ENCODE results near the gene LRRC27. TPM values are rescaled to one million over a fixed set of nuclear protein-coding genes. Genes with fewer than 3 reads are reported as not detected.

Gene LRRC27
- total and polyA plus RNA-seq, 2 donors (not counting 1 experiment from before 2014, with no cell fraction given): 23.6 to 25.6 TPM

DNA sequence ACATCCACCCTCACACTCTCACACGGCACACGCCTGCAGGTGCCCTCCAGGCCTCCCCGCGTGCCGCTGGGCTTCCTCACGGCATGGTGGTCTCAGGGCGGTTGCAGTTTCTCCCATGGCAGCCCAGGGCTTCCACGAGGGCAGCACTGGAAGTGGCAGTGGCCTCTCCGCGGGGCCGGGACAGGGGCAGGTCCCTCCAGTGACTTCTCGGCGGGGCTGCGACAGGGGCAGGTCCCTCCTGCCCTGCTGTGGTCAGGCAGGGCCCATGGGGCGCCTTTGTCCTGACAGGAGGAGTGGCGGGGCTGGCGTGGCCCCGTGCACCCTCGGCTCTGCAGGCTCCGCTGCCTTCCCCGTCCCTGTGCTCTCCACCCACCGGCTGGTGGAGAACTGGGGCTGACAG, 84.0 kb downstream of the LRRC27 start:
- TF ChIP-seq EZH2 (IDR thresholded peaks at IDR 0.05; ENCODE audit: borderline replicate concordance, insufficient read depth, low read depth, low read length, poor library complexity, severe bottlenecking): no peak
- TF ChIP-seq, protein P1, sequence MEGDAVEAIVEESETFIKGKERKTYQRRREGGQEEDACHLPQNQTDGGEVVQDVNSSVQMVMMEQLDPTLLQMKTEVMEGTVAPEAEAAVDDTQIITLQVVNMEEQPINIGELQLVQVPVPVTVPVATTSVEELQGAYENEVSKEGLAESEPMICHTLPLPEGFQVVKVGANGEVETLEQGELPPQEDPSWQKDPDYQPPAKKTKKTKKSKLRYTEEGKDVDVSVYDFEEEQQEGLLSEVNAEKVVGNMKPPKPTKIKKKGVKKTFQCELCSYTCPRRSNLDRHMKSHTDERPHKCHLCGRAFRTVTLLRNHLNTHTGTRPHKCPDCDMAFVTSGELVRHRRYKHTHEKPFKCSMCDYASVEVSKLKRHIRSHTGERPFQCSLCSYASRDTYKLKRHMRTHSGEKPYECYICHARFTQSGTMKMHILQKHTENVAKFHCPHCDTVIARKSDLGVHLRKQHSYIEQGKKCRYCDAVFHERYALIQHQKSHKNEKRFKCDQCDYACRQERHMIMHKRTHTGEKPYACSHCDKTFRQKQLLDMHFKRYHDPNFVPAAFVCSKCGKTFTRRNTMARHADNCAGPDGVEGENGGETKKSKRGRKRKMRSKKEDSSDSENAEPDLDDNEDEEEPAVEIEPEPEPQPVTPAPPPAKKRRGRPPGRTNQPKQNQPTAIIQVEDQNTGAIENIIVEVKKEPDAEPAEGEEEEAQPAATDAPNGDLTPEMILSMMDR (IDR thresholded peaks at IDR 0.05): no peak

DNA sequence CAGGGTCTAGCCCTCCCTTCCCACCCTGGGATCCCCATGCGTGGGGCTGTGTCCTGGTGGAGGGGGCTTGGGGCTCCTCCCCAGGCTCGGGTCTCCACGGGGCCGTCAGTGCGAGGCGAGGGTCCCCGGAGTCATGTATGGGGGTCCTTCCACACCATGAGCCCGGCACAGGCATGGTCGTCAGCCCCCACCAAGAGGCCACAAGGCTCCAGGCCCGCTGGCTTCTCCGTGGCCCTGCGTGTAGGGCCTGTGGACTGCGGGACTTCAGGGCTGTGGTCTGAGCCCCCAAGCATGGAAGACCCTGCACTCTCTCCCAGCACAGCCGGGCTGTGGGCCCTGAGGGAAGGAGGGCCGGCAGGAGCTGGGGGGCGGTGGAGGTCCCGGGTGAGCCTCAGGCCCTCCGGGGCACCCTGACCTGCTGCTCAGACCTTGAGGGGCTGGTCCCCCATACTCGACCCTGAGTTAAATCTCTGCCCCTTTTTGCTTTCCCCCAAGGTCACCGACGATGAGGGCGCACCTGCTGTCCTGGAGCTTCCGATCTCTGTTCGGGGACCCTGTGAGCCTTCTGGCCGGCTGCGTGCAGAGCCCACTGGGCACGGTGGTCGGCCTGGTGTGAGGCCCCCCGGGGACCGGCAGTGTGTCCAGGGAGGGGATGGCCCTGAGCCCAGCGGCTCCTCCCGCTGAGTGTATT, 84.7 kb downstream of the LRRC27 start:
- peaks cover 58% of the 10 kb centered on the region for H3K4me1 Mint-ChIP-seq
- no peaks in the 10 kb centered on the region for H4K20me1 ChIP-seq (ENCODE audit: control insufficient read depth, insufficient read depth, low read length, poor library complexity, severe bottlenecking)
- H3K27ac Mint-ChIP-seq: peak overlapping the region; percentile 71
- ATAC-seq (ENCODE audit: low read depth) (no peak), DNase-seq (no peak)
- 95% methylated on average over 31 of the region's 32 CpGs for WGBS (ENCODE audit: insufficient coverage)
- no peaks in the 10 kb centered on the region for H3K27me3 ChIP-seq (replicated peaks in 1 of 4; ENCODE audit: control extremely low read depth in 1 of 4, control insufficient read depth in 3 of 4, insufficient read depth in 4 of 4, low read length in 3 of 4)
- peaks cover 55% of the 10 kb centered on the region for H3K79me2 ChIP-seq (ENCODE audit: control insufficient read depth, insufficient read depth, low read length)
- peaks cover 0 to 13% of the 10 kb centered on the region in 2 experiments for H3K36me3 ChIP-seq (replicated peaks in 1 of 2; ENCODE audit: control extremely low read depth in 1 of 2, control insufficient read depth in 1 of 2, extremely low read depth in 1 of 2, insufficient read depth in 2 of 2, low read length in 1 of 2)
- peaks cover 51 to 74% of the 10 kb centered on the region in 2 donors for H3K4me1 ChIP-seq (ENCODE audit: control insufficient read depth in 2 of 2, insufficient read depth in 2 of 2, low read length in 2 of 2)
- H3K4me3 Mint-ChIP-seq: no peak overlapping the region
- H3K27me3 Mint-ChIP-seq: no peaks in the 10 kb centered on the region
- intact Hi-C loops (cut with micrococcal nuclease): no loop called here
- no peak overlapping the region for H3K9ac ChIP-seq (ENCODE audit: low read length)
- CTCF ChIA-PET: interaction anchor here (0.9 to 1.3 kb wide), 2 partner anchors 15 to 31 kb away, joined by 3 read pairs; no protein-coding TSS in a partner anchor
- H3K4me2 ChIP-seq (replicated peaks; ENCODE audit: low read depth, low read length, poor library complexity, severe bottlenecking): peak overlapping the region; percentile 63
- no peaks in the 10 kb centered on the region for H3K9me3 ChIP-seq (ENCODE audit: control extremely low read depth in 1 of 3, control insufficient read depth in 2 of 3, insufficient read depth in 1 of 3, low read length in 2 of 3)
- no peak overlapping the region for H2AFZ ChIP-seq (ENCODE audit: insufficient read depth, low read depth, low read length, poor library complexity, severe bottlenecking)
- POLR2A ChIA-PET: interaction anchor here (1.4 kb wide), 1 partner anchor 19 kb away, joined by 4 read pairs; no protein-coding TSS in a partner anchor
- TF ChIP-seq, protein P1 (IDR thresholded peaks at IDR 0.05): no peak
- TF ChIP-seq EZH2 (IDR thresholded peaks at IDR 0.05; ENCODE audit: borderline replicate concordance, insufficient read depth, low read depth, low read length, poor library complexity, severe bottlenecking): no peak
- H3K4me3 ChIP-seq (ENCODE audit: control extremely low read depth in 1 of 5, extremely low read depth in 1 of 5, insufficient read depth in 1 of 5, low read depth in 2 of 5, low read length in 4 of 5): no peak overlapping the region
- peak overlapping the region; percentile 82 to 99 for H3K27ac ChIP-seq (ENCODE audit: low read length in 2 of 2)
- H3K9me3 Mint-ChIP-seq (ENCODE audit: insufficient read depth): no peaks in the 10 kb centered on the region

More for the DNA sequence above, 84.0 kb downstream of the LRRC27 start:
- 95% methylated on average over 16 of the region's 22 CpGs for WGBS (ENCODE audit: insufficient coverage)
- Mint-ChIP-seq H3K4me1 (peaks cover 59% of the 10 kb centered on the region), H3K9me3 (ENCODE audit: insufficient read depth) (no peaks in the 10 kb centered on the region), H3K4me3 (peak overlapping the region; percentile 11), H3K27me3 (no peaks in the 10 kb centered on the region), H3K27ac (peak overlapping the region; percentile 51)
- Histone ChIP-seq H3K4me2 (replicated peaks; ENCODE audit: low read depth, low read length, poor library complexity, severe bottlenecking) (no peak overlapping the region), H3K9me3 (ENCODE audit: control extremely low read depth in 1 of 3, control insufficient read depth in 2 of 3, insufficient read depth in 1 of 3, low read length in 2 of 3) (no peaks in the 10 kb centered on the region), H3K36me3 (replicated peaks in 1 of 2; ENCODE audit: control extremely low read depth in 1 of 2, control insufficient read depth in 1 of 2, extremely low read depth in 1 of 2, insufficient read depth in 2 of 2, low read length in 1 of 2) (peaks cover 0 to 17% of the 10 kb centered on the region in 2 experiments), H3K27ac (ENCODE audit: low read length in 2 of 2) (peak overlapping the region in 1 of 2 donors; percentile 82), H2AFZ (ENCODE audit: insufficient read depth, low read depth, low read length, poor library complexity, severe bottlenecking) (no peak overlapping the region), H3K79me2 (ENCODE audit: control insufficient read depth, insufficient read depth, low read length) (peaks cover 63% of the 10 kb centered on the region), H3K27me3 (replicated peaks in 1 of 4; ENCODE audit: control extremely low read depth in 1 of 4, control insufficient read depth in 3 of 4, insufficient read depth in 4 of 4, low read length in 3 of 4) (no peaks in the 10 kb centered on the region), H3K4me3 (ENCODE audit: control extremely low read depth in 1 of 5, extremely low read depth in 1 of 5, insufficient read depth in 1 of 5, low read depth in 2 of 5, low read length in 4 of 5) (no peak overlapping the region), H3K9ac (ENCODE audit: low read length) (no peak overlapping the region), H4K20me1 (ENCODE audit: control insufficient read depth, insufficient read depth, low read length, poor library complexity, severe bottlenecking) (no peaks in the 10 kb centered on the region), H3K4me1 (ENCODE audit: control insufficient read depth in 2 of 2, insufficient read depth in 2 of 2, low read length in 2 of 2) (peaks cover 50 to 74% of the 10 kb centered on the region in 2 donors)
- intact Hi-C loops (cut with micrococcal nuclease): no loop called here
- CTCF ChIA-PET: no interaction called here
- POLR2A ChIA-PET: no interaction called here
- DNase-seq: no peak
- no peak for ATAC-seq (ENCODE audit: low read depth)
